Kidney capillary endothelial cell (primary cell): ENCODE measurements around the gene SEPTIN5.

Experiments used
- DNase-seq: peaks from one replicate; pipeline ENCODE4 v3.0.0-alpha.2; 2018; ENCODE audit warnings: low spot score

Gene SEPTIN5

DNA sequence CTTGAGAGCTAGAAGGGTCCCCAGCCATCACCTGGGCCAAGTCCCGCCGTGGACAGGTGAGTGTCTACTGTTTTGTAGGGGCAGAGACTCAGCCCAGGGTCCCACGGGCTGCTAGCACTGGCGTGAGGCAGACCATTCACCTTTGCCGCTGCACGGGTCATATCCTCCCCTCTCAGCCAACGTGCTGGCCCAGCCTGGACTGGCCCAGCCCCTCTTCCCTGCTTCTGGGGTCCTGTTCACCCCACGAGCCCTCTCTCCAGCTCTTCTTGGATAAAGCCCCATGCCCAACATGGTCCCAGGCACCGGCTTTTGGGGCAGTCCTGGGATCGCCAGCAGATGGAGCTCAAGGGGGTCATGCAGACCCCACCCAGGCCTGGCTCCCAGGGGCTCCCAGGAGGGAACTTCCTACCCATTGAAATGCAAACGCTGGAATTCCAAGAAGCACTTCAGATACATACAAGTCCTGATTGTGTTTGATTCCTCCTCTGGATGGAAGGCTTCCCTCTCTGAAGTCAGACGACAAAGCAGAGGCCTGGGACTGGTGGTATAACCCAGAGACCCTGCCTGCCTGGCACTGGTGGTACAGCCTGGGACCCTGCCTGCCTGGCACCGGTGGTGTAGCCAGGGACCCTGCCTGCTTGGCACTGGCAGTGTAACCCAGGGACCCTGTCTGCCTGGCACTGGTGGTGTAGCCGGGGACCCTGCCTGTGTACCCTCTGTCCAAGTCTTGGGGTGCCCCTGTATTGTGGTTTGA, 8.9 kb upstream of the SEPTIN5 start:
- DNase-seq: no peak

GRCh38 chr22:19706661-19707151, 7.6 kb upstream of the SEPTIN5 start:
- no peak for DNase-seq

- DNase-seq: no peak
Measured at GRCh38 chr22:19707347-19708290, 6.7 kb upstream of the SEPTIN5 start.

DNA sequence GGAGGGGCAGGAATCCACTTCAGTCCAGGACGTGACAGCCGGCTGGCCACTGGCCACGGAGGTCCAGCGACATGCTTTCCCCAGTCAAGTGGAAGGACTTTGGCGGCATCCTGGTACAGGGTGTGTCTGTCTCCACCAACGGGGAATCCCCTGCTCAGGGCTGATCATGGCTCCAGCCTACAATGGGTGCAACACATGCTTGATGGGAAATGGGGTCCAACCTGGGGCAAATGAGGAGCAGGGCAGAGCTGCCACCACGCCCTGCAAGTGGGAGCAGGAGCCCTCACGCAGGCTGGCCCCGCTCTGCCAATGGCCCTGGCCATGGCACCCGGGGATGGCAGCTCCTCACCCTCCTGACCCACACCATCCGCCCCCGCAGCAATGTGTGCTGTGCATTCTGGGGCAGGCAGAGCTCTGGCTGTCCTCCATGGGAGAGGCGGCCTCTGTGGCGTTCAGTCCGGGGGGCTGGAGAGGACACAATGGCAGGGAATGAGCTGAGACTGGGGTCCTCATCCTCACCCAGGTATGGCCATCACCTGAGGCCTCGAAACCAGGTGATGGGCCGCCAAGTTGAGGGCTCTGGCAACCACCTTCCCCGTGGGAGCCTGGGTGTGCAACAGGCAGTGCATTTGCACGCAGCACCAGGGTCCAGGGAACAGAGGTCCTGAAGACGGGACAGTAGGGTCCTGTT, 5.8 kb upstream of the SEPTIN5 start:
- DNase-seq: no peak

GRCh38 chr22:19709063-19709769, 5.1 kb upstream of the SEPTIN5 start:
- no peak for DNase-seq

GRCh38 chr22:19710020-19710768, 4.1 kb upstream of the SEPTIN5 start:
- DNase-seq: no peak

DNA sequence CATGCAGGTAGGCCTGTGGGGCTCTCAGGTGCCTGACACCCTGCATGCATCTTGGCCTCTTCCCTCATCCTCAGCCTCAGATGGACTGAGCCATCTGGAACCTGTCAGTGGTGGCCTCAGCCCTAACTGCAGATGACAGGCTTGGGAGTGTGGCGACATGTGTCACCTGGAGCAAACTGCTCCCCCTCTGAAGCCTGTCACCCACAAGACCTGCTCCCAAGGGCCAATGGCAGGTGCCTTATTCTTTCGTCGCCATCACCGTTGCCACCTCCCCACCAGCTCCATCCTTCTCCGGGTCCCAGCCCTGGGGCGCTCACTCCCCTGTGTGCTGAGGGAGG, 3.6 kb upstream of the SEPTIN5 start:
- no peak for DNase-seq

DNA sequence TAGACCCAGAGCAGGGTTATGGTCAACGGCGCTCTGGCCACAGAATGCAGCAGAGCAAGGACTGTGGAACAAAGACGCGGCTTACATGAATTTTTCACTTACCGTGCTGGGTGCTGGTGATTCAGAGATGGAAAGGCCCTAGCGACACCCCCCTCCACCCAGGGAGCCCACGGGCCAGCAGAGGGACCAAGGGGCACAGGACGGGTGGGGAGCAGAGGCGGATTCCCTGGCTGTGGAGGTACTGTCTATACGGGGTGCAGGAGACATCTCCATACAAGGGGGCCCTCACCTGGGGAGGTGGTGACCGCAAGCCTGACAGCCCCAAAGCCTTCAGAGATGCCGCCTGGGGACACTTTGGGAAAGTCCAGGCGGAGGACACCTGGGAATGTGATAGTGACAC, 1.1 kb upstream of the SEPTIN5 start:
- DNase-seq: no peak

DNA sequence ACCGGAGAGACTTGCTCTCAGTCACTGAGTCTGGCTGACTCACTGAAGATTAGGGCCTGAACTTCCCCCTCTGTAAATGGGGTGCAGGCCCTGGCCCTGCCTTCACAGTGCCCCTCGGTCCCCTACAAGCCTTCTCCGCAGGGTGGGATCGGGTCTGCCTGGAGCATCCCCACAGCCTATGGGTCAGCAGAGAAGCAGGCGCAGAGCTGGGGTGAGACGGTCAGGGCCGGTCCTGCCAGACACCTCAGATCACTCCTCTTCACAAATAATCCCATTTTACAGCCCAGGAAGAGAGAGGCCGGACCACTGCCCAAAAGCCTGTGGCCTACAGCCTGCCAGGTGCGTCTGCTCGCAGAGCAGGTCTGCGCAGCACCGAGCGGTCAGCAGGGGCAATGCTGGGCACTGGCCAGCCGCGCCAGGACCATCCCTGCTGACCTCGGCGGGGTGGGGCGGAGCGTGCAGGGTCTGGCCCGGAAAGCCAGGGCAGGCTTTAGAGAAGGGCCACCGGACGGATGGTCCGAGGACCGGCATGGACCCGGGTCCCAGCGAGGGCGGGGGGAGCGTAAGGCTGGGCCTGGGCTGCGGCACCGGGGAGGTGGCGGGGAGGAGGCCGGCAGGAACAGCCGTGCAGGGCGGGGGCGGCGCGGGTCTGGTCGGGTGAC, 522 bp upstream of the SEPTIN5 start:
- no peak for DNase-seq

- no peak for DNase-seq
Measured at GRCh38 chr22:19715188-19715930, 1.1 kb downstream of the SEPTIN5 start.

DNA sequence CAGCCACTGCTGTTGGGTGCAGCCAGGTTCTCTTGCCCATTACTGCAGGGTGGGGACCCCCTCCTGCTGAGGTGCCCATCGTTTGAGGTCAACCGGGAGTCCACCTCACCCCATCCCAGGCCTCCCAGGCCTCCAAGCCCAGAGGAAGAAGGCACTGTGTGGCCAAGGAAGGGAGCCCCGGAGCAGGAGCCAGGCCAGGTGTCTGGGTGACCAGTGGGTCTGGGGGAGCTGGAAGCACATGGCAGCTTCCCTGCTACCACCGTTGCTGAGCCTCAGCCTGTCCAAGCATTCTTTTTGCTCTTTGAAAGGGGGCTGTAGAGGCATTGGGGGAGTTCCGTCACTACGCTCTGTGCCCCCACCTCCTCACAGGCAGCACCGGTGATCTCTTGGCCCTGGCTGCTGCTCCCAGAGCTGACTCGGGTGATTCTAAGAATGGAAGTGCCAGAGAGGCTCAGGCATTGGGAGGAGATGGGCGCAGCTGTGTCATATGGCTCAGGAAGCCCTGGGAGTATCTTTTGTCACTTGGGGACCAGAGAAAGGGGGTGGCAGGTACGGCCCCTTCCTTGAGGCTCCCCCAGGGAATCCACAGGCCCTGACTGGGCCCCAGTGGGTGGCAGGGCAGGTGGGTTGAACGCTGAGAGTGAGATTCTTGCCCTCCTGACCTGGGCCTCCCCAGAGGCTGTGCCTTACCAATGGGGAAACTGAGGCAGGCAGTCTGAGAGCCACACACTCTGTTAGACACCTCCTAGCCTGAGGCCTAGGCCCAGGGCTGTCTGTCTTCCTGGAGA, 1.9 kb downstream of the SEPTIN5 start:
- DNase-seq: no peak

GRCh38 chr22:19716829-19717105, 2.5 kb downstream of the SEPTIN5 start:
- no peak for DNase-seq

DNA sequence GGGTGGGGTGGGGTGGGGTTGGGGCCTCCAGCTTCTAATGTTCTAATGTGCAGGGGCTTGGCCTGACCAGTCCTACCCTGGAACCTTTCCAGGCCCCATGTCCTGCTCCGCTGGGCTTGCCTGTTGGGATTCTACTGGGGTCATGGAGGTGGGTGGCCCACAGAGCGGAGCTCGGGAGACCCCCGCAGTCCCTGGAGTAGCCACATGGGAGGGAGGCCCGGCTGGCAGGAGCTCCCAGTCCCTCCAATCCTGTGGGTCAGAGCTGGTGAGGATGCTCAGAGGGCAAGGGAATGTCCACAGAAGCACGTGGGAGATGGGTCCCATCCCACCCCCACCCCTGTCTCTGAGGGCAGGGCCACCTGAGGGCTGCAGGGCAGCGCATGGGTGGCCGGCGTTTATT, 2.9 kb downstream of the SEPTIN5 start:
- no peak for DNase-seq

DNA sequence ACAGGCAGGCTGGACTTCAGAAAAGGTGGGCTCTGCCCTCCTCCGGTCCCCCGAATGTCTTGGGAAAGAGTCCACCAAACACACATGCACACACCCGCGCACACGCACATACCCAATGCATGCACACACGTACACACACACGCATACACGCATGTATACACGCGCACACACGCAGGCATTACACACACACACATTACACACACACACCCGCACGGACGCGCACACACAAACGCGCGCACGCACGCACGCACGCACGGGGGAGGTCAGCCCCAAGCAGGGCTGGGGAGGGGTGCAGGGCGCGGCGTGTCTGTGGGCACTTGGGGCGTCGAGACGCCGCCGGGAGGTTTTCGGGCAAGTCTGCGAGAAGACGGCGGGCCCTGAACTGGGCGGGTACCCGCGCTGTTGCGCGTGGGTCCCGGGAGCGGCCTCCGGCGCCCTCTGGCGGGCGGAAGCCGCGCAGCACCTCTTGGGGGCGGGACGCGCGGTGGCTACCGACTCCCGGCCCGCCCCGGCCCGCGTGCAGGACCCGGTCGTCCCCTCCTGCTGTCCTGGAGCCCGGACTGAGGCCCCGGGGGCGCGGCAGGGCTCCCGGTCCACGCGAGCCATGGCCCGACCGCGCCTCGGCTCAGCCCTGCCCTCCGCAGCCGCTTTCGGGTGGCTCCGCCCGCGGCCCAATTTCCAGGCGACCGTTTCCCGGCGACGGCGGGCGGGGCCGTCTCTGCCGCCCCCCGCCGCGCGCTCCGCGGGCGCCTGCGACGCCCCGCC, 3.6 kb downstream of the SEPTIN5 start:
- DNase-seq: peak; percentile 60

DNA sequence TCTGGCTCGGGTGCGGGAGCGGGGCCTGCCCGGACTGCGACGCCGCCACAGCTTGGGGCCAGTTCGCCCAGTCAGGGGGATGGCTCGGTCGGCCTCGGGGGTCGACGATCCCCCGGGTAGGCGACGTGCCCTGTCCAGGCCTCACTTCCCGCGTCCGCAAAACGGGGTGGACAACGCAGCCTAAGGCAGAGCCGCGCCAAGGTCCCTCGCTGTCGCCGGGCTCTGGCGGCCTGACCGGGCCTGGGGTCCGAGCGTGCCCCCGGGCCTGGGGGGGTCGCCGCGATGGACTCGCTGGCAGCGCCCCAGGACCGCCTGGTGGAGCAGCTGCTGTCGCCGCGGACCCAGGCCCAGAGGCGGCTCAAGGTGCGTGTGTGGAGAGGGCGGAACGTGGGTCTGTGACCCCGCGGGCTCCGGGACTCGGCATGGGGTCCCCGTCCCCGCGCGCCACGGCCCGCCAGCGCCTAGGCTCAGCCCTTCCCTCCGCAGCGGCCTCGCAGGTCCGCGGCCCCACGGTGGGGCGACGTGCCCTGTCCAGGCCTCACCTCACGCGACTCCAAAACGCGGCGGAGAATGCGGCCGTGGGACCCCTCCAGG, 4.2 kb downstream of the SEPTIN5 start:
- no peak for DNase-seq

DNA sequence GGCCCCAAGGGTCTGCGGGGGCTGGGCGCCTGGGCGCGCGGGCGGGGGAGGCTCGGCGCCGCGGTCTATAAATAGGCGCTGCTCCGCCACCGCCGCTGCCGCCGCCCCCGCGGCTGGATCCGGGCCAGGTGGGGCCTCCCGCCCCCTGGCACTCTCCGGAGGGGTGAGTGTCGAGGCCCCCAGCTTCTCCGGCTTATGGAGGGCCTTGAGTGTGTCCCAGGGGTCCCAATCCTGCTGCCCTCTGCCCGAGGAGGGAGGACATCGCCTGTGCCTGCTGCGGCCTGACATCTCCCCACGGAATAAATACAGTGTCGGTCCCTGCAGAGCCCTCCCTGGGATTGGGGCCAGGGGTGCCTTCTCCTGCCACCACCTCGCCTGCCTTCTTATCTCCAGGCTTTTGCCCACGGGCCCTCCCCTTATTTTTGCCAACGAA, 4.8 kb downstream of the SEPTIN5 start:
- no peak for DNase-seq

GRCh38 chr22:19719488-19720021, 5.3 kb downstream of the SEPTIN5 start:
- DNase-seq: no peak
